ENCODE measurements around the gene SMCP.

DNA sequence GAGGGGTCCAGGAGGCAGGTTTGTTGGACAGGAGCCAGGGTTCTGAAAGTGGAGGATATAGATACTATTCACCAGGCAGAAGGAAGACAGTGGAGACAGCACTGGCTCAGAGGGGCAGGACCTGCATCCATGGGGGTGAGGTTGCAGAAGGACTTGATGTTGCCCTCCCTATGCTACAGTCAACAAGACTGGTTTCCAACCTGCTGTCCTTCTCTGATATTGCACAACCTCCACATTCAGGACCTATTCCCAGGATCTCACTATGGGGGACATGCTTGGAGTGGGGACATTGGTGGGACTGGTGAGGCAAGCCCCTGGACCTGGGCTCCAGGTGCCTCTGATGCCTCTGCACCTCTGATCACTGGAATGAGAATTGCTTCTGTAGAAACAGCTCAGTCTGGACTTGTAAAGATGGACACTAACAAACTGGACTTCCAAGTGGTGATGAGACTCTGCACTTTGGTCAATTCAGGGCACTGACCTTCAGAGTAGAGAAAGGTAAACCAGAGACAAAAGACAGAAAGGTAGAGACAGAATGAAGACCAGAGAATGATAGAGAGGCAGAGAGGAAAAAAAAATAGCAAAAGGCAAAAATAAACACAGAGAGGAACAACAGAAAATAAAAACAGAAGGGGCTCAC is 1.6 kb downstream of the SMCP start:
- TF ChIP-seq, protein P1, sequence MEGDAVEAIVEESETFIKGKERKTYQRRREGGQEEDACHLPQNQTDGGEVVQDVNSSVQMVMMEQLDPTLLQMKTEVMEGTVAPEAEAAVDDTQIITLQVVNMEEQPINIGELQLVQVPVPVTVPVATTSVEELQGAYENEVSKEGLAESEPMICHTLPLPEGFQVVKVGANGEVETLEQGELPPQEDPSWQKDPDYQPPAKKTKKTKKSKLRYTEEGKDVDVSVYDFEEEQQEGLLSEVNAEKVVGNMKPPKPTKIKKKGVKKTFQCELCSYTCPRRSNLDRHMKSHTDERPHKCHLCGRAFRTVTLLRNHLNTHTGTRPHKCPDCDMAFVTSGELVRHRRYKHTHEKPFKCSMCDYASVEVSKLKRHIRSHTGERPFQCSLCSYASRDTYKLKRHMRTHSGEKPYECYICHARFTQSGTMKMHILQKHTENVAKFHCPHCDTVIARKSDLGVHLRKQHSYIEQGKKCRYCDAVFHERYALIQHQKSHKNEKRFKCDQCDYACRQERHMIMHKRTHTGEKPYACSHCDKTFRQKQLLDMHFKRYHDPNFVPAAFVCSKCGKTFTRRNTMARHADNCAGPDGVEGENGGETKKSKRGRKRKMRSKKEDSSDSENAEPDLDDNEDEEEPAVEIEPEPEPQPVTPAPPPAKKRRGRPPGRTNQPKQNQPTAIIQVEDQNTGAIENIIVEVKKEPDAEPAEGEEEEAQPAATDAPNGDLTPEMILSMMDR (IDR thresholded peaks at IDR 0.05): no peak
- TF ChIP-seq POLR2A (IDR thresholded peaks at IDR 0.05): no peak
